Measurements from ENCODE around the gene GOLGA6L9.
"Not testable (repeated sequence)": the region's sequence is repeated elsewhere in the genome, so short reads cannot be mapped to it uniquely, and the experiment has no call there.

DNA sequence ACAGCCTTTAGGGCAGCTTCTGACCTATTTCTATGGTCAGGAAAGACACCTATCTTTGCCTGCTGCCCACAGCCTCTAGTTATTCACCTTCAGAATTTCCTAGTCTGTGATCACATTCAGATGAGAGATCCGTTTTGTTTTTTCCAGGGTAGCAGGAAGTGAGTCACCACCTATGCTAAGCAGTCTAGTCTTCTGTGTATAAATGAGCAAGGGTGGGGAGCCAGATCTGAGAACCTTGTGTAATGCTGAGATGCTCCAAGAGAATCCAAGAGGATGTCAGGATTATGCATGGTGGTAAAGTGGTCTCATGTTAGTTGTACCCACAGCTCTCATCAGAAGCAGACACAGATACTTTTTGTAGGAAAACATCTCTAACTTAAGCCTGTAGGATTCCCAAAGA lies 8.7 kb upstream of the GOLGA6L9 start:
- not testable (repeated sequence) for TF ChIP-seq EP300, POLR2A (IDR thresholded peaks at IDR 0.05)
- TF ChIP-seq, protein P1, sequence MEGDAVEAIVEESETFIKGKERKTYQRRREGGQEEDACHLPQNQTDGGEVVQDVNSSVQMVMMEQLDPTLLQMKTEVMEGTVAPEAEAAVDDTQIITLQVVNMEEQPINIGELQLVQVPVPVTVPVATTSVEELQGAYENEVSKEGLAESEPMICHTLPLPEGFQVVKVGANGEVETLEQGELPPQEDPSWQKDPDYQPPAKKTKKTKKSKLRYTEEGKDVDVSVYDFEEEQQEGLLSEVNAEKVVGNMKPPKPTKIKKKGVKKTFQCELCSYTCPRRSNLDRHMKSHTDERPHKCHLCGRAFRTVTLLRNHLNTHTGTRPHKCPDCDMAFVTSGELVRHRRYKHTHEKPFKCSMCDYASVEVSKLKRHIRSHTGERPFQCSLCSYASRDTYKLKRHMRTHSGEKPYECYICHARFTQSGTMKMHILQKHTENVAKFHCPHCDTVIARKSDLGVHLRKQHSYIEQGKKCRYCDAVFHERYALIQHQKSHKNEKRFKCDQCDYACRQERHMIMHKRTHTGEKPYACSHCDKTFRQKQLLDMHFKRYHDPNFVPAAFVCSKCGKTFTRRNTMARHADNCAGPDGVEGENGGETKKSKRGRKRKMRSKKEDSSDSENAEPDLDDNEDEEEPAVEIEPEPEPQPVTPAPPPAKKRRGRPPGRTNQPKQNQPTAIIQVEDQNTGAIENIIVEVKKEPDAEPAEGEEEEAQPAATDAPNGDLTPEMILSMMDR (IDR thresholded peaks at IDR 0.05): not testable (repeated sequence)

All from suprapubic skin (tissue), 3 donors.